Effector CD4-positive, alpha-beta T cell (primary cell): ENCODE results near the gene RNF4.
A peak's percentile ranks its signal among the peaks of the same experiment; 100 is the strongest.

Experiments
- DNase-seq: peaks from one replicate; pipeline ENCODE4 v3.0.0-alpha.2; 2020

Gene RNF4

GRCh38 chr4:2438822-2439718 lies 29.8 kb upstream of the RNF4 start:
- no peak for DNase-seq

GRCh38 chr4:2441393-2442174 lies 27.3 kb upstream of the RNF4 start:
- peak; percentile 55 for DNase-seq

- DNase-seq: no peak
These were observed 26.5 kb upstream of the RNF4 start for GRCh38 chr4:2442175-2442993.

DNA sequence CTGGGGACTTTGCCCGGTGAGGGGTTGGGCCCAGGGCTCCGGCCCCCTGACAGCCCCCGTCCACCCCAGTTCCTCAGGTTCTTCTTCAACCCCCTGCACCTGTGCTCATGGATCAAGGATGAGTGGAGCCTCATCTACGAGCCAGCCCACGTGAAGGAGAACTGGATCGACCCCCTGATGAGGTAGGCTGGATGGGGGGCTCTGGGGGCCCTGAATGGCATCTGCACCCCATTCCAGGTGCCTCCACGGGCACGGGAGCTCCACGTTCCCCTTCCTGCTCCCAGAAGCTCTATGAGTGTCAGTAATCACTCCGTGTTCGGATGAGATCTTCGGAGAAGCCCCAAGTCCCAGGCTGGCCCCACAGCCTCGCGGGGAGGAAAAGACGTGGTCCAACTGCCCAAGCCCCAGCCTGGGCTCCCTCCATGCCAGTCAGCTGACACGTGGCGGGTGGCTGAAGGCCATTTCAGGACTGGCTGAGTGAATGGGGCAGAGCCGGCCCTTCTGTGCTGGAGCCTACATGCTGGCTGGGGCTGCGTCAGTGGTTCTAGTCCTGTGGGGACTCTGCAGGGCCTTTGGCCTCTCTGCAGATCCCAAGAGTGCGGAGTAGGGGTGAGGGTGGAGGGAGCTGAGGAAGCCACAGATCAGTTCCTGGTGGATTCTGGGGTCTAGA lies 25.7 kb upstream of the RNF4 start:
- no peak for DNase-seq

- no peak for DNase-seq
These were observed 24.8 kb upstream of the RNF4 start for GRCh38 chr4:2443956-2444740.

GRCh38 chr4:2445130-2445529 lies 23.8 kb upstream of the RNF4 start:
- no peak for DNase-seq

GRCh38 chr4:2445571-2445970 lies 23.3 kb upstream of the RNF4 start:
- no peak for DNase-seq

DNA sequence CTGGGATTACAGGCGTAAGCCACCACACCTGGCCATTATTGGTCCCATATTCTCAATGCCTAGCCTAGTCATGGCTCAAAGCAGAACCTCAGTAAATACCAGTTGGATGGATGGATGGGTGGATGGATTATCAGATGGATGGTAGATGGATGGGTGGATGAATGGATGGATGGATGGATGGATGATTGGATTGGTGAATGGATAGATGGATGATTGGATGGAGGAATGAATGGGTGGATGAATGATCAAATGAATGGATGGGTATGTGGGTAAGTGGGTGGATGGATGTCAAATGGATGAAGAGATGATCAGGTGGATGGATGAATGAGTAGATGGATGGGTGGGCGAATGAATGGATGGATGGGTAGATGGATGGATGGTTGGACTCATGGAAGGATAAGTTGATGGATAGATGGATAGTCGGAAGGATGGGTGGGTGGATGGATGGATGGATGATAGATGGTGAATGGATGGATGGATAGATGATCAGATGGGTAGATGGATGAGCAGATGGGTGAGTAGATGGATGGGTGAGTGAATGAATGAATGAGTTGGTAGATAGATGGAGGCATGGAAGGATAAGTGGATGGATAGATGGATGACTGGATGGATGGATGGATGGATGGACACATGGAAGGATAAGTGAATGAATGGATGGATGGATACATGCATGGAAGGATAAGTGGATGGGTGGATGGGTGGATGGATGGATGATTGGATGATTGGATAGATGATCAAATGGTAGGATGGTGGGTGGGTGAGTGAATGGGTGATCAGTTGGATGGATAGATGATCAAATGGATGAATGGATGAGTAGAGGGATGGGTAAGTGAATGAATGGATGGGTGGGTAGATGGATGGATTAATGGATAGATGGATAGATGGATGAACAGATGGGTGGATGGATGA lies 22.0 kb upstream of the RNF4 start:
- DNase-seq: no peak

GRCh38 chr4:2448589-2448988 lies 20.3 kb upstream of the RNF4 start:
- no peak for DNase-seq

DNA sequence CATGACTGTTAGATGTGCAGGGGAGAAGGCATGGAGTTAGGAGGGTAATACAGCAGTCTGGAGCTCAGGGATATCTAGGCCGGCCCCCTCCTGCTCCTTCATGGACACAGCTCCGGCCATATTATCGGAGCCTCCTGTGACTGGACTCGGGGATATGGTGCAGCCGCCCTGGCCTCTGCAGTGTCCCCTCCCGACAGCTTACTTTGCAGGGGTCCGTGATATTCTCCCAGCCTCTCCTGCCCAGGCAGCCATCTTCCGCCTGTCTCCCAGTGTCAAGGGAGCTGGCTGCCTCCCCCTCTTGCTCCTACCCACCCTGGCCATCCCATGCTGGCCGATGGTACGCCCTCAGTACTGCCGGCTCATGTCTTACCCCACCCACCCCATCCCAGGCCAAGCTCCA lies 19.9 kb upstream of the RNF4 start:
- DNase-seq: no peak

GRCh38 chr4:2449511-2450392 lies 19.2 kb upstream of the RNF4 start:
- DNase-seq: no peak

DNA sequence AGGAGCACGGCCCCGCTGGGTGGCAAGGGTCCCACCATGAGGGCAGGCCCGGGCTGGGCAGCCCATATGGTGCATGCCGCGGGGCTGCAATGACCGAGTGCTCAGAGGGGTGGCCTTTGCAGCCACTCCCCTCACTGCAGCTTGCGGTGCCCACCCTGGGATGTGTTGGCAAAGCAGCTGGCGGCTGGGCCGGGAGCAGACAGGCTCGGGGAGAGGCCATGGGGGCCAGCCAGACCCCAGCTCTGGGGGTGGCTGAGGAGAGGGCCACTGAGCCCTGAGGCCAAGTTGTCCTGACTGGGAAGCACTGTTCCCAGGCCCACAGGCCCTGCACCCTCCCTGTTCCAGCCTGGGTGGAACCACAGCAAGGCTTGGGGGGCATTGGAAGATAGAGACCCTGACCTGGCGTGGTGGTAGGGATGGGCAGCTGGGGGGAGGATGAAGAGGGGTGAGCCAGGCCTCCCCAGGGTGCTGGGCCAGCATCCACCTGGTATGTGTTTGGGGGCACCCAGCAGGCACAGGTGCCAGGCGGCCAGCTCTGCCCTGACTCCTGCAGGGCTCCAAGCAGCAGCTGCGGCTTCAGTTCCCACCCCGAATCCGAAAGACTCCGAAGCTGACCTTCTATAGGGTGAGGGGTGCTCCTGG lies 18.4 kb upstream of the RNF4 start:
- no peak for DNase-seq

DNA sequence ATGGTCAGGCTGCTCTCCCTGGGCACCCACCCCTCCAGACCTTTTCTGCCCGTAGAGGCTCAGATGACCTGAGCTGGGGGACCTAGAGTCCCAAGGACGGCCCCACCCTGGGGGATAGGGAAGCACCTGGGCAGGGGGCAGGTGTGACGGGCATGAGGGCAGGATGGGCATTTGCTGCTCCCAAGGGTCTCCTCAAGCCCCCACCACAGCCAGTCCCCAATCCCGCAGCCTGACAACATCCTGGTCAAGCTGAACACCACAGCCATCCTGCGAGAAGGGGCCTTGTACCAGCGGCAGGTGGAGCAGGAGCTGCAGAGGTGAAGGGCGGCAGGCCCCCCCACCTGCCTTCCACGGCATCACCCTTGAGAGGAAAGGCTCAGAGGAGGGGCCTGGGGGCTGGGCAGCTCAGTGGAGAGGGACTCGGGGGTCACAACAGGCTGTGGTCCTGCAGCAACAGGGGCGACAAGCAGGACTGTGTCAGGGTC lies 17.8 kb upstream of the RNF4 start:
- no peak for DNase-seq

- DNase-seq: no peak
These were observed 16.8 kb upstream of the RNF4 start for GRCh38 chr4:2451821-2452785.

GRCh38 chr4:2457481-2458295 lies 11.2 kb upstream of the RNF4 start:
- DNase-seq: no peak
